ENCODE data around the gene NPPB.

The NPPB gene

GRCh38 chr1:11872545-11872944, 13.8 kb upstream of the NPPB start:
- H3K4me1 ChIP-seq, result no peaks in the 10 kb centered on the region
- no peak for DNase-seq
- H3K9me3 ChIP-seq, result no peaks in the 10 kb centered on the region
- no peak overlapping the region for H3K4me3 ChIP-seq (ENCODE audit: low read depth, low read length)
- H3K27me3 ChIP-seq, result no peaks in the 10 kb centered on the region
- H3K36me3 ChIP-seq, result no peaks in the 10 kb centered on the region
- no peak for TF ChIP-seq CTCF (IDR thresholded peaks at IDR 0.05; ENCODE audit: low read depth, low read length)

DNA sequence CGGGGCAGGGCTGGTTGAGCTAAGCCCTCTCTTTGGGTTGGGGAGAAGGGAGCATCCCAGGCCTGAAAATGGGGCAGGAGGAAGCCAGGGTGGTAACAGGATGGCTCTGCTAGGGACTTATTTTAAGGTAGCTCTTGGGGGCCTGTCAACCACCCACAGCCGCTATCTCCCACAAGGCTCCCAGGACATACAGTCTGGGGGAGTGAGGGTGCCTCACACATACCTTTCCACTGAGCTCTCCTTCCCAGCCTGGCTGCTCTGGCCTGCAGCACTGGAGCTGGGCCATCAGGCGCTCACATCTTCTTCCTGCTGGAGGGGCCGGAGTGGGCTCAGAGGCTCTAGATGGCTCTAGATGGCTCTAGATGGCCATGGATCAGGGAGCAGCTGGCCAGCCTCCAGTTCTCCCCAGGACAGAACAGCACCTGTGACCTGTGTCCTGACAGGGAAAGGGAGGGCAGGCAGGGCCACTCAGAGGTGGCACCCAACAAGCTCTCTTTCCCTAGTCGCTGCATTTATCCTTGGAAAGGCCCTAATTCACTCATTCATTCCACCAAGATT, 11.0 kb upstream of the NPPB start:
- no peak for DNase-seq
- no peaks in the 10 kb centered on the region for H3K36me3 ChIP-seq
- no peaks in the 10 kb centered on the region for H3K9me3 ChIP-seq
- H3K27me3 ChIP-seq, result no peaks in the 10 kb centered on the region
- H3K4me3 ChIP-seq (ENCODE audit: low read depth, low read length), result no peak overlapping the region
- no peak for TF ChIP-seq CTCF (IDR thresholded peaks at IDR 0.05; ENCODE audit: low read depth, low read length)
- H3K4me1 ChIP-seq, result no peaks in the 10 kb centered on the region

DNA sequence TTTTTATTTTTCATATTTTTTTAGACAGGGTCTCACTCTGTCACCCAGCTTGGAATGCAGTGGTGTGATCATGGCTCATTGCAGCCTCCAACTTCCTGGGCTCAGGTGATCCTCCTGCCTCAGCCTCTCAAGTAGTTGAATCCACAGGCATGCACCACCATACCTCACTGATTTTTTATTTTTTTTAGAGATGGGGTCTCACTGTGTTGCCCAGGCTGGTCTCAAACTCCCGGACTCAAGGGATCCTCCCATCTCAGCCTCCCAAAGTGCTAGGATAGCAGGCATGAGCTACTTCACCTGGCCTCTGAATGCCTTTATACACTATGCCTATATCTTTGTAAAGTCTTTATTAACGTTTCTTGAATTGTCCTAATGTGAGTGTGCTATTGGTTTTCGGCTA, 10.4 kb upstream of the NPPB start:
- Histone ChIP-seq H3K36me3 (no peaks in the 10 kb centered on the region), H3K9me3 (no peaks in the 10 kb centered on the region), H3K4me3 (ENCODE audit: low read depth, low read length) (no peak overlapping the region), H3K4me1 (no peaks in the 10 kb centered on the region), H3K27me3 (no peaks in the 10 kb centered on the region)
- no peak for DNase-seq
- no peak for TF ChIP-seq CTCF (IDR thresholded peaks at IDR 0.05; ENCODE audit: low read depth, low read length)

GRCh38 chr1:11868331-11868980, 9.7 kb upstream of the NPPB start:
- Histone ChIP-seq H3K4me1 (no peaks in the 10 kb centered on the region), H3K9me3 (no peaks in the 10 kb centered on the region), H3K27me3 (no peaks in the 10 kb centered on the region), H3K36me3 (no peaks in the 10 kb centered on the region), H3K4me3 (ENCODE audit: low read depth, low read length) (no peak overlapping the region)
- TF ChIP-seq CTCF (IDR thresholded peaks at IDR 0.05; ENCODE audit: low read depth, low read length), result no peak
- no peak for DNase-seq

- no peak overlapping the region for H3K4me3 ChIP-seq (ENCODE audit: low read depth, low read length)
- no peaks in the 10 kb centered on the region for H3K36me3 ChIP-seq
- H3K4me1 ChIP-seq, result no peaks in the 10 kb centered on the region
- TF ChIP-seq CTCF (IDR thresholded peaks at IDR 0.05; ENCODE audit: low read depth, low read length), result no peak
- H3K9me3 ChIP-seq, result no peaks in the 10 kb centered on the region
- peaks cover 11% of the 10 kb centered on the region for H3K27me3 ChIP-seq
- DNase-seq, result no peak
These were observed 4.1 kb upstream of the NPPB start for GRCh38 chr1:11862890-11863289.

GRCh38 chr1:11860587-11860986, 1.8 kb upstream of the NPPB start:
- Histone ChIP-seq H3K4me1 (no peaks in the 10 kb centered on the region), H3K36me3 (no peaks in the 10 kb centered on the region), H3K9me3 (no peaks in the 10 kb centered on the region), H3K27me3 (peaks cover 11% of the 10 kb centered on the region), H3K4me3 (ENCODE audit: low read depth, low read length) (no peak overlapping the region)
- DNase-seq, result no peak
- TF ChIP-seq CTCF (IDR thresholded peaks at IDR 0.05; ENCODE audit: low read depth, low read length), result no peak

Measured in BE2C (cell line).